Osteoblast (primary cell): ENCODE data around the gene MCC. TPM values are rescaled to one million over a fixed set of nuclear protein-coding genes. Genes with fewer than 3 reads are reported as not detected.
A peak's percentile ranks its signal among the peaks of the same experiment; 100 is the strongest.

Experiments
- DNase-seq: peaks from one replicate; pipeline ENCODE4 v3.0.0; 2011; ENCODE audit warnings: low spot score, mixed read lengths; ENCODE audit not compliant: insufficient read length; ENCODE audit errors: missing footprints
- H2AFZ ChIP-seq: 2 replicates; pipeline ENCODE4 v1.6.0; 2011; ENCODE audit warnings: mild to moderate bottlenecking, low read length
- H3K27ac ChIP-seq: 2 replicates; pipeline ENCODE4 v1.5.1; 2011; ENCODE audit warnings: mild to moderate bottlenecking, low read depth, low read length, moderate library complexity
- H3K27me3 ChIP-seq: 2 replicates; pipeline ENCODE4 v1.6.0; 2012; ENCODE audit warnings: mild to moderate bottlenecking, control low read depth, inconsistent platforms, low read length, moderate library complexity; ENCODE audit not compliant: insufficient read depth
- H3K36me3 ChIP-seq: 2 replicates; pipeline ENCODE4 v1.5.1; 2011; ENCODE audit warnings: mild to moderate bottlenecking, low read length, control low read depth, moderate library complexity; ENCODE audit not compliant: insufficient read depth
- H3K4me1 ChIP-seq: 2 replicates; pipeline ENCODE4 v1.5.1; 2011; ENCODE audit warnings: mild to moderate bottlenecking, low read length, control low read depth, moderate library complexity; ENCODE audit not compliant: insufficient read depth
- H3K4me2 ChIP-seq: 2 replicates; pipeline ENCODE4 v1.6.0; 2011; ENCODE audit warnings: mild to moderate bottlenecking, low read length; ENCODE audit not compliant: insufficient read depth
- H3K4me3 ChIP-seq: fragments of 200-600 bp; sonication (generic); 3 replicates; pipeline ENCODE4 v1.5.1; 2012; ENCODE audit warnings: mild to moderate bottlenecking, low read length, inconsistent platforms; ENCODE audit not compliant: insufficient read depth
- H3K79me2 ChIP-seq: 2 replicates; pipeline ENCODE4 v1.6.0; 2012; ENCODE audit warnings: mild to moderate bottlenecking, low read length, control low read depth, inconsistent platforms; ENCODE audit not compliant: insufficient read depth
- H3K9me3 ChIP-seq: 2 replicates; pipeline ENCODE4 v1.5.1; 2011; ENCODE audit warnings: low read depth, low read length, control low read depth
- H4K20me1 ChIP-seq: 2 replicates; pipeline ENCODE4 v1.6.0; 2012; ENCODE audit warnings: mild to moderate bottlenecking, low read length, control low read depth; ENCODE audit not compliant: insufficient read depth
- total RNA-seq: library from RNA; depleted of rRNA; stranded (reverse); fragments of >200 nt; gene quantifications from 2 replicates; pipeline ENCODE4 v1.2.3, GENCODE V29; 2012
- TF ChIP-seq, protein P1 (sequence below): IDR thresholded peaks from 2 replicates; pipeline ENCODE4 v1.5.1; 2011; ENCODE audit warnings: mild to moderate bottlenecking, low read depth, low read length, moderate library complexity; ENCODE audit errors: extremely low read depth

MCC gene
- total RNA-seq, 1 donor = 45.6 TPM

DNA sequence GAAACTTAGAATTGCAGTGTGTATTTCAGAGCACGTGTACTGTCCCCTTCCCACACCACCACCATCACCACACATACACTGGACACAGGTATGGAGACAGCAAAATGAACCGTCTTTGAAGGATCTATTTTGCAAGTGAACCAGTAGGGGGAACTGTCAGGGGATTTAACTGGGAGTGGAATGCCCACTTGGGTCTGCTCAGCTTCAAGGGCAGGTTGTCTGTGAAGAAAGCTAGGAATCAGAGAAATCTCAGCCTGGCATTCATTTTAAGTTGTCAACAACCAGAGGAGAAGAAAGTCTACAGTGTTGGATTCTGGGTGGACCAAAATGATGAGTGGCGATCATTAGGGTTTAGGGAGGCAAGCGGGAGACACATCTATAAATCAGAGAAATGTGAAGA lies 364.6 kb downstream of the MCC start:
- Histone ChIP-seq H3K4me3 (no peak overlapping the region), H3K27me3 (no peaks in the 10 kb centered on the region), H3K4me2 (no peak overlapping the region), H3K4me1 (peaks cover 26% of the 10 kb centered on the region), H4K20me1 (no peaks in the 10 kb centered on the region), H2AFZ (no peak overlapping the region), H3K36me3 (no peaks in the 10 kb centered on the region), H3K9me3 (no peaks in the 10 kb centered on the region), H3K27ac (no peak overlapping the region), H3K79me2 (no peaks in the 10 kb centered on the region)
- TF ChIP-seq, protein P1, sequence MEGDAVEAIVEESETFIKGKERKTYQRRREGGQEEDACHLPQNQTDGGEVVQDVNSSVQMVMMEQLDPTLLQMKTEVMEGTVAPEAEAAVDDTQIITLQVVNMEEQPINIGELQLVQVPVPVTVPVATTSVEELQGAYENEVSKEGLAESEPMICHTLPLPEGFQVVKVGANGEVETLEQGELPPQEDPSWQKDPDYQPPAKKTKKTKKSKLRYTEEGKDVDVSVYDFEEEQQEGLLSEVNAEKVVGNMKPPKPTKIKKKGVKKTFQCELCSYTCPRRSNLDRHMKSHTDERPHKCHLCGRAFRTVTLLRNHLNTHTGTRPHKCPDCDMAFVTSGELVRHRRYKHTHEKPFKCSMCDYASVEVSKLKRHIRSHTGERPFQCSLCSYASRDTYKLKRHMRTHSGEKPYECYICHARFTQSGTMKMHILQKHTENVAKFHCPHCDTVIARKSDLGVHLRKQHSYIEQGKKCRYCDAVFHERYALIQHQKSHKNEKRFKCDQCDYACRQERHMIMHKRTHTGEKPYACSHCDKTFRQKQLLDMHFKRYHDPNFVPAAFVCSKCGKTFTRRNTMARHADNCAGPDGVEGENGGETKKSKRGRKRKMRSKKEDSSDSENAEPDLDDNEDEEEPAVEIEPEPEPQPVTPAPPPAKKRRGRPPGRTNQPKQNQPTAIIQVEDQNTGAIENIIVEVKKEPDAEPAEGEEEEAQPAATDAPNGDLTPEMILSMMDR = peak; percentile 15
- peak; percentile 25 for DNase-seq

DNA sequence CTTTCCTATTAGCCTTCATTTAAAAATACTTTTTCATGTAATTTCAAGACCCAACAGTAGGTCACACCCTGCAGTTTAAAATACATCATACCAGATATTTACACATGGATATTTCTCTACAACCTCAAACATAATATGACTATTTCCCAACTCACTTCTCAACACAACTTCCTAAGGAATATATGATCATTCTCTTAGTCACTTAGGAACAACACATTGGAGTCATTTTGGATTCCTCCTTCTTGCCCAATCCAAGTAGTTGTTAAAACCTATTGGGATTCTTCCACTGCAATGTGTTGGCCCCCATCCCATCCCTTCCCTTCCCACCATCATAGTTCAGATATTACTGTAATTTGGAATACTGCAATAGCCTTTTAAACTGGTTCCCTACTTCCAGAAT lies 366.2 kb downstream of the MCC start:
- Histone ChIP-seq H3K4me1 (peaks cover 26% of the 10 kb centered on the region), H3K27me3 (no peaks in the 10 kb centered on the region), H3K4me3 (no peak overlapping the region), H3K27ac (peak overlapping the region; percentile 87), H2AFZ (no peak overlapping the region), H4K20me1 (no peaks in the 10 kb centered on the region), H3K4me2 (peak overlapping the region; percentile 37), H3K9me3 (no peaks in the 10 kb centered on the region), H3K36me3 (no peaks in the 10 kb centered on the region), H3K79me2 (no peaks in the 10 kb centered on the region)
- TF ChIP-seq, protein P1 = peak; percentile 28
- DNase-seq = peak; percentile 29

DNA sequence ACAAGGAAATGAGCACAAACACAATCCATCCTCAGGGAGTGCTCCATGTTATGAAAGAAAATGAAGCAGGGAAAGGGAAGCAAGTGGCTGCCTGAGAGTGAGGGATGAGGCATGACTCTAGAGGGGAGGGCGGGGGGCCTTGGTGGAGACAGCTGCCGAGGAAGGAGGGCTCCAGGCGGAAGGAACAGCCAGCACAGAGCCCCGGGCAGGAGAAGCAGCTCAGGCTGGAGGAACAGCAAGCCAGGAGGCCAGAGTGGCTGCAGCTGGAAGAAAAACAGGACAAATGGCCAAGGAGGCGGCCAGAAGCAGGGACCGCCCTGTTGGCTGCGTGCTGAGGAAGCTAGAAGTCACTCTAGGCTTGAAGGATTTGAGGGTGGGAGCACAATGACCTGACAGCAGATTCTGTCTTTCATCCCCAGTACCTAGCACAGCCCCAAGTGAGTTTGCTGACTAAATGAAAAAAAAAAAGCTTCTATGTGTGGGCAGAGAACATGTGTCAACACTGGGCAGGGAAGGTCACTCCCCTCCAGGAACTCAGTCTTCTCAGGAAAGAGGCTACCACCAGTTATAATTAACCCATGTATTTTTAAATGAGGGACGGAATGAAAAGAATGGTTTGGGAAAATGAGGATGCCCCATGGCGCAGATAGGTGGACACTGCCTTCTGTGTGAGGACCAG lies 368.9 kb downstream of the MCC start:
- TF ChIP-seq, protein P1 = no peak
- Histone ChIP-seq H3K4me1 (peaks cover 24% of the 10 kb centered on the region), H3K36me3 (no peaks in the 10 kb centered on the region), H2AFZ (no peak overlapping the region), H3K4me3 (no peak overlapping the region), H4K20me1 (no peaks in the 10 kb centered on the region), H3K27me3 (no peaks in the 10 kb centered on the region), H3K79me2 (no peaks in the 10 kb centered on the region), H3K9me3 (no peaks in the 10 kb centered on the region), H3K27ac (no peak overlapping the region), H3K4me2 (peak overlapping the region; percentile 14)
- DNase-seq = no peak

DNA sequence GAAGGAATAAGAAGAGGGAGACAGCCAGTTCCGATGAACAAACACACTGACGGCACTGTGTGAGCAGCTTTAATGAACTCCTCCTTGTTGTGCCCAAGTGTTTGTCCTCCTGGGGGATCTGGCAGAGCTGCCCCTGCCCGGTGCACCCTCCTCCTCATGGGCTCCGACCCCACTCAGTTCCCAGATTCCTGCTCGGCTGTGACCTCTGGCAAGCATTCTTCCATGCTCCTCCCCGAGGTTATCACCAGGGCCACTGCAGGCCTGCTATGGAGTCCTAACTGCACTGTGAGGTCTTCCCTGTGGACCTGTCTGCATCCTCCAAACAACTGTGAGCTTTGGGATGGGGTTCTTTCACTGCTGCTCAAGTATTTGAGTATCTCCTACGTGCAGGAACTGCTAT lies 369.5 kb downstream of the MCC start:
- Histone ChIP-seq H3K4me3 (no peak overlapping the region), H3K27ac (no peak overlapping the region), H3K79me2 (no peaks in the 10 kb centered on the region), H3K4me2 (no peak overlapping the region), H3K36me3 (no peaks in the 10 kb centered on the region), H3K27me3 (no peaks in the 10 kb centered on the region), H3K9me3 (no peaks in the 10 kb centered on the region), H3K4me1 (peaks cover 24% of the 10 kb centered on the region), H4K20me1 (no peaks in the 10 kb centered on the region), H2AFZ (no peak overlapping the region)
- TF ChIP-seq, protein P1 = no peak
- no peak for DNase-seq
